ENCODE measurements around the gene CIAPIN1. TPM values are rescaled to one million over a fixed set of nuclear protein-coding genes. Genes with fewer than 3 reads are reported as not detected.
"Not testable (repeated sequence)": the region's sequence is repeated elsewhere in the genome, so short reads cannot be mapped to it uniquely, and the experiment has no call there.

Gene CIAPIN1
- total RNA-seq, 1 donor from 2014 or later = 31.2 TPM

DNA sequence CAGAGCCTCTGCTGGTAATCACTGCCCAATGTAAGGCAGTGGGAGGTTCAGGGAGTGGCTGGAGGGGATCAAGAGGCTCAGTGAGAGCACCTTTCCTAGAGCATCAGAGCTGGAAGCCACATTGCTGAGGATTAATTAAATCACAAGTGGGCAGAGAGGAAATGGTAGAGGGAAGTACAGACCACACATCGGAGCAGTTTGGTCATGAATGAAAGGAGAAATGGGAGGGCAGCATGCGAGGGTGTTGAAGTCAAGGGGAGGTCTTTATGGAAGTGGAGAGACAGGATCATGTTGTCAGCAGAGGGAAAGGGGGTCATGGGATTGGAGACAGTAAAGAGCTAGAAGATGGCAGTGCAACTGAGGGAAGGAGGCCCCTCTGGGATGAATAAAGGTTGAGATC is 40.3 kb downstream of the CIAPIN1 start:
- TF ChIP-seq, protein P1, sequence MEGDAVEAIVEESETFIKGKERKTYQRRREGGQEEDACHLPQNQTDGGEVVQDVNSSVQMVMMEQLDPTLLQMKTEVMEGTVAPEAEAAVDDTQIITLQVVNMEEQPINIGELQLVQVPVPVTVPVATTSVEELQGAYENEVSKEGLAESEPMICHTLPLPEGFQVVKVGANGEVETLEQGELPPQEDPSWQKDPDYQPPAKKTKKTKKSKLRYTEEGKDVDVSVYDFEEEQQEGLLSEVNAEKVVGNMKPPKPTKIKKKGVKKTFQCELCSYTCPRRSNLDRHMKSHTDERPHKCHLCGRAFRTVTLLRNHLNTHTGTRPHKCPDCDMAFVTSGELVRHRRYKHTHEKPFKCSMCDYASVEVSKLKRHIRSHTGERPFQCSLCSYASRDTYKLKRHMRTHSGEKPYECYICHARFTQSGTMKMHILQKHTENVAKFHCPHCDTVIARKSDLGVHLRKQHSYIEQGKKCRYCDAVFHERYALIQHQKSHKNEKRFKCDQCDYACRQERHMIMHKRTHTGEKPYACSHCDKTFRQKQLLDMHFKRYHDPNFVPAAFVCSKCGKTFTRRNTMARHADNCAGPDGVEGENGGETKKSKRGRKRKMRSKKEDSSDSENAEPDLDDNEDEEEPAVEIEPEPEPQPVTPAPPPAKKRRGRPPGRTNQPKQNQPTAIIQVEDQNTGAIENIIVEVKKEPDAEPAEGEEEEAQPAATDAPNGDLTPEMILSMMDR (IDR thresholded peaks at IDR 0.05) = no peak
- H3K9me3 ChIP-seq = no peaks in the 10 kb centered on the region
- intact Hi-C loops (cut with DNase I) = no loop called here
- ATAC-seq (peak; percentile 45), DNase-seq (no peak)
- peaks cover 19% of the 10 kb centered on the region for H3K4me1 ChIP-seq
- H3K27ac ChIP-seq = no peak overlapping the region
- H3K27me3 ChIP-seq = no peaks in the 10 kb centered on the region
- no peak overlapping the region for H3K4me3 ChIP-seq
- no peaks in the 10 kb centered on the region for H3K36me3 ChIP-seq

DNA sequence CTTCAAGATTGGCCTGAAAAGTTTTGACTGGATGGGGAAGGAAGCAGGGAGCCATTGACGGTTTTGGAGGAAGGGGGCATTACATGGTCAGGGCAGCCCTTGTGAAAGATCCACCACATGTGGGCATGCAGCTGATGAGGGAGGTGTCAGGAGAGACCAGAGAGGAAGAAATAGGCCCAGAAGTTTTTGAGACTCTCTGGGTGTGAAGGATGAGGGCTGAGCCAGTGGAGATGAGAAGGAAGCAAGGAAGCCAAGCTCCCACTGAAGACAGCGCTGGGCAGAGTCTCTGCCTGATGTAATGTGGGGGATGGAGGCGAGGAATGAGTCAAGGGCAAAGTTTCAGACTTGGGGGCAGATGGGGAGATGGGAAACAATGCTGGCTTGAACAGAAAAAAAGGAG is 42.1 kb downstream of the CIAPIN1 start:
- Histone ChIP-seq H3K4me3 (no peak overlapping the region), H3K27ac (no peak overlapping the region), H3K4me1 (peaks cover 11% of the 10 kb centered on the region), H3K27me3 (no peaks in the 10 kb centered on the region), H3K36me3 (no peaks in the 10 kb centered on the region), H3K9me3 (no peaks in the 10 kb centered on the region)
- intact Hi-C loops (cut with DNase I) = no loop called here
- DNase-seq = no peak
- ATAC-seq = no peak
- TF ChIP-seq, protein P1 (IDR thresholded peaks at IDR 0.05) = no peak

DNA sequence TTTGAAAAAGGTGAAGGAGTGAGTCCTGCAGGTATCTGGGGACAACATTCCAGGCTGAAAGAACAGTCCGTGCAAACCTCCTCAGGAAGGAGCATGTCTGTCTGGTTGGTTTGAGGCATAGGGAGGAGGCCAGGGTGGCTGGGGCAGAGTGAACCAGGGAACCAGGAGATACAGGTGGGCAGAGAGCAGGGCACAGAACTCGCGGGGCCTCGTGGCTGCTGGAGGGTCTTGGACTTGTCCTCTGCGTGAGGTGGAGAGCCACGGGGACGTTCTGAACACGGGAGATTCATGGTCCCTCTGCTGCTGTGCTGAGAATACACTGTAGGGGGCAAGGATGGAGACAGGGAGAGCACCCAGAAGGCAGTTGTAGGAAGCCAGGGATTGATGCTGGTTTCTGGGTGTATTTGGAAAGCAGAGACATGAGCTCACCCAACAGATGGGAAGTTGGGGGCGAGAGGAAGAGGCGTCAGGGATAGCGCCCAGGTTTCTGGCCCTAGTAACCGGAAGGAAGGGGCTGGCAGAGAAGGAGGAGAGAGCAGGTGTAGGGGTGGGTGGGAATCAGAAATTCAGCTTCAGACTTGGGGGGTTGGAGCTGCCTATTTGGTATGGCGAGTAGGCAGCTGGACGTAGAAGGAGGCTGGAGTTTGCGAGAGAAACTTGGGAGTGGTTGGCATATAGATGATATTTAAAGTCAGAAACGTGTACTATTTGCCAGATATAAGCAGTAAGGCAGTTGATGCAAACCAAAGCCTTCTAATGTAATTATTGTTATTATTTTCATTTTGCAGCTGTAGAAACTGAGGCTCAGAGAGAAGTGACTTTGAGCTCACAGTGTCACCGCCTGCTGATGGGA is 43.0 kb downstream of the CIAPIN1 start, which contains the start of gene CCL17:
Gene CCL17 (plus strand): TSS at position 803 of the 853 bp plus-strand sequence. CDS start 9,166 bp downstream, outside the sequence.
- Histone ChIP-seq H3K27ac (no peak within 1 kb of the TSS), H3K4me1 (peaks cover 5% of the 10 kb centered on the region), H3K4me3 (no peak within 1 kb of the TSS), H3K27me3 (no peaks in the 10 kb centered on the region), H3K36me3 (no peaks in the 10 kb centered on the region), H3K9me3 (no peaks in the 10 kb centered on the region)
- TF ChIP-seq, protein P1 (IDR thresholded peaks at IDR 0.05) = no peak
- no peak for DNase-seq
- intact Hi-C loops (cut with DNase I) = no loop called here
- ATAC-seq = no peak

DNA sequence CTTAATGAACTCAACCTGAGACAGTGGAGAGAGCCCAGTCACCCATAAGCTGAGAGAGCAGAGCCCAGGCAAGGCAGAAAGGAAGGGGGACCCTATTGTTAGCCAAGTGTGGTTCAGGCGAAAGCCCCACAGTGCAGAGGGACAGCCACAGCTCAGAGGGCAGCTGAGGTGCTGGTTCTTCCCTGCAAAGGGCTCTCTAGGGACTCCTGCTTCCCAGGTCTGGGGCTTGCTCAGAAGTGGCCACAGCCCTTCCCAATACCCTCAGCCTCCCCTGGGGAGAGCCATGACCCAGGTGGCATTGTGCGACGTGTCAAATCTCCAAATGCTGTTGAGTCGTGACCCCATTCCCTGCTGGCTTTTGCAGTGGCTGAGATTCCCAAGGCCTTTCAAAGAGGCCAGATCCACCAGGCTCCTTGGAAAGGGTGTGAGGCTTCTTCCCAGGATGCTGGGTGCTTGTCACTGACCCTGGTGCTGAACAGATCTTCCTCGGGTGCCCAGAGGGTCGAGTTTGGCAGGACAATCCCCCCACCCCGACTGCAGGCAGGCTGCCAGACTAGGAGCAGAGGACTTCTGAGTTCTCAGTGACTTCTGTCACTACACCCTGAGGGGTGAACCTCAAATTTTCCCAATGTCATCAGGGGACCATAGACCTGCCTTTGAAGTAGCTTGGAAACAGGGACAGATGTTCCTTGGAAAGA is 45.1 kb downstream of the CIAPIN1 start:
- H3K4me3 ChIP-seq = no peak overlapping the region
- H3K36me3 ChIP-seq = no peaks in the 10 kb centered on the region
- H3K4me1 ChIP-seq = no peaks in the 10 kb centered on the region
- H3K9me3 ChIP-seq = no peaks in the 10 kb centered on the region
- TF ChIP-seq, protein P1 (IDR thresholded peaks at IDR 0.05) = no peak
- intact Hi-C loops (cut with DNase I) = no loop called here
- DNase-seq (peak; percentile 58), ATAC-seq (no peak)
- no peak overlapping the region for H3K27ac ChIP-seq
- no peaks in the 10 kb centered on the region for H3K27me3 ChIP-seq

DNA sequence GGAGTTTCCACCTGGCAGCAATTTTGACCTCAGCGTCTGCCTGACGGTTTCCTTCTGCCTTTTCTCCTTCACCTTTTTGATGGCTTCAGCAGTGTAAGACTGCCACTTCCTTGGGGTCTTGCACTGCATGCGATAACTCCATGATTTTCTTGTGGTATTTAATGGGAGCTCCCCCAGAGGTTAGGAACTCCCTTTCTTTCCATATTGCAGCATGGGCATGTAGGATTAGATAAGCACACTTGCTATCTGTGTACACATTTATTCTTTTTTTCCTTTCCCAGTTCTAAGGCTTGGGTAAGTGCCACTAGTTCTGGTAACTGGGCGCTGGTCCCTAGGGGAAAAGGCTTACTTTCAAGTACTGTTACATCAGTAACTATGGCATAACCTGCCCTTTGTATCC is 49.7 kb downstream of the CIAPIN1 start:
- intact Hi-C loops (cut with DNase I); H3K4me1 ChIP-seq; H3K27ac ChIP-seq; H3K36me3 ChIP-seq; DNase-seq; H3K9me3 ChIP-seq; H3K27me3 ChIP-seq; ATAC-seq; H3K4me3 ChIP-seq: not testable (repeated sequence)

DNA sequence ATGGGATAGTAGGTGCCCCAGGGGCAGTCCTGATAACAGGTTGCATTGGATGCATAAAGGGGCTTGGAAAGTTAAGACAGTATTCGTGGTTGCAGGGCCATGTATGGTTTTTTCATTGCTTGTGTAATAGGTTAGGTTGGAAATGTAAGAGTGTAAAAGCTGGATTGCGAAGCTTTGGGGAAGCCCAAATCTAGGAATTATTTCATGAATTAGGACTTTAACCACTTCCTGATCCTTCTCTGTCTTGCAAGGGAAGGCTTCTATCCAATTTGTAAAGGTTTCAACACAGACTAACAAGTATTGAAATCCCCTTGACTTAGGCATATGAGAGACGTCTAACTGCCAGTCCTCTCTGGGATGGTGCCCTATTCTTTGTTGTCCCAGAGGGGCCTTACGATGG is 50.4 kb downstream of the CIAPIN1 start:
- H3K27me3 ChIP-seq = no peaks in the 10 kb centered on the region
- H3K4me1 ChIP-seq = no peaks in the 10 kb centered on the region
- H3K36me3 ChIP-seq = no peaks in the 10 kb centered on the region
- no peak for ATAC-seq
- no peak overlapping the region for H3K27ac ChIP-seq
- no peak for DNase-seq
- H3K9me3 ChIP-seq = no peaks in the 10 kb centered on the region
- TF ChIP-seq, protein P1 (IDR thresholded peaks at IDR 0.05) = no peak
- intact Hi-C loops (cut with DNase I) = no loop called here
- no peak overlapping the region for H3K4me3 ChIP-seq

All from upper lobe of right lung (tissue), 1 donor.